Measurements from ENCODE around the gene RAD23A. TPM values are rescaled to one million over a fixed set of nuclear protein-coding genes. Genes with fewer than 3 reads are reported as not detected.
A peak's percentile ranks its signal among the peaks of the same experiment; 100 is the strongest.

Gene RAD23A
- total and polyA plus RNA-seq, 9 of the 15 experiments (the other 6 are each of a cell fraction or from before 2014, with no cell fraction given) = 9.5 to 181 (median 101) TPM

DNA sequence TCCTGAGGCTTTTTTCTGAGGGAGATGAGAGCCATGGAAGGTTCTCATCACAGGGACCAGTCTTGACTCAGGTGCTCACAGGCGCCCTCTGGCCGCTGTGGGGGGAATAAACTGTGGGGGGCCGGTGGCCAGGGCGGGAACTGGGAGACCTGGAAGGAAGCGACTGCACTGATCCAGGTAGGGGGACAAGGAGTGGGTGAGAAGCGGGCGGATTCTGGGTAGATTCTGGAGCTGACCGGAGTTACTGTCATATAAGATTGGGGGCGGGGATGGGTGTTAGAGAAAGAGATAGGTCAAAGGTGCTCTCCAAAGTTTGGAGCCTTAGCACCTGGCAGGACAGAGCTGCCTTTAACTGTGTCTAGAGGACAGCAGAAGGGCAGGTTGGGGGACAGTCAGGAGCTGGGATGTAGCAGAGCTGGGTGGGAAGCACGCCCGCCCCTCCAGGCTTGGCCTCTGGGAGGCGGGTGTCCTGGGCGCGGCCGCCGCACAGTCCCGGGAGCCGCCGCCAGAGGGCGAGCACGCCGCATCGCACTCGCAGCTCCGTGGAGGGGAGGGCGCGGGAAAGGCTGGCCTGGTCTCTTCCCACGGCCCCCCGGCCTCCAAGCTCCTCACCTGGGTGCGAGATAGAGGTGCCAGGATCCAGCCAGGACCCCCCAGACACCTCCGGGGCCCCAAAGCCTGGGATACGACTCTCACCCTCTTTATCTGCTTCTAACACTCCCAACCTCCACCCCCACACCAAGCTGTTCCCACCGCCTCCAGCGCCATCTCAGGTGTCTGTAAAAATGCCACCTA is 19.6 kb downstream of the RAD23A start (continued):
- TF ChIP-seq RHOXF2B (CRISPR knock-in tag; conservative IDR thresholded peaks at IDR 0.05) (no peak), CBFA2T3 (IDR thresholded peaks at IDR 0.05) (peak; percentile 74), ASH1L (IDR thresholded peaks at IDR 0.05; ENCODE audit: borderline replicate concordance, low read depth, partially characterized antibody) (peak; percentile 16), COPS2 (conservative IDR thresholded peaks at IDR 0.05) (no peak), HDAC3 (IDR thresholded peaks at IDR 0.05; ENCODE audit: borderline replicate concordance, partially characterized antibody) (no peak), ZNF184 (CRISPR knock-in tag; IDR thresholded peaks at IDR 0.05) (no peak), GABPB2 (CRISPR knock-in tag; conservative IDR thresholded peaks at IDR 0.05) (no peak), MTA1 (IDR thresholded peaks at IDR 0.05; ENCODE audit: borderline replicate concordance) (peak; percentile 18; the same call in 1 of the 2 replicates), KDM2B (CRISPR knock-in tag; IDR thresholded peaks at IDR 0.05) (no peak), PURB (CRISPR knock-in tag; IDR thresholded peaks at IDR 0.05; ENCODE audit: low read depth) (no peak), JUNB (CRISPR knock-in tag; conservative IDR thresholded peaks at IDR 0.05) (no peak), ZNF174 (CRISPR knock-in tag; IDR thresholded peaks at IDR 0.05) (no peak), ZBED1 (IDR thresholded peaks at IDR 0.05) (no peak), ZNF133 (CRISPR knock-in tag; IDR thresholded peaks at IDR 0.05) (no peak), TBL1XR1 (IDR thresholded peaks at IDR 0.05; ENCODE audit: low read length in 2 of 2) (no peak), SNRNP70 (optimal IDR thresholded peaks at IDR 0.05; ENCODE audit: low read depth, low read length) (no peak), ZNF140 (CRISPR knock-in tag; IDR thresholded peaks at IDR 0.05) (no peak), MTA3 (IDR thresholded peaks at IDR 0.05; ENCODE audit: borderline replicate concordance) (peak; percentile 91), MCM2 (IDR thresholded peaks at IDR 0.05; ENCODE audit: low read depth) (no peak), SMARCE1 (IDR thresholded peaks at IDR 0.05) (peak; percentile 64; the same call in 1 of the 2 replicates), FOXP1 (CRISPR knock-in tag; IDR thresholded peaks at IDR 0.05) (no peak), XRCC4 (IDR thresholded peaks at IDR 0.05; ENCODE audit: extremely low read depth, insufficient read depth, insufficient read length) (no peak), ZNF232 (CRISPR knock-in tag; IDR thresholded peaks at IDR 0.05) (no peak), FOXA3 (CRISPR knock-in tag; conservative IDR thresholded peaks at IDR 0.05 in 1 of 2, IDR thresholded peaks at IDR 0.05 in 1 of 2) (no peak), TCF7 (IDR thresholded peaks at IDR 0.05; ENCODE audit: borderline replicate concordance) (0 out of 2 replicates have a peak, but pooled peaks have one; percentile 68), TAF7 (tag; IDR thresholded peaks at IDR 0.05) (no peak), SREBF1 (IDR thresholded peaks at IDR 0.05; ENCODE audit: borderline replicate concordance, low read depth, low read length) (no peak)
- TF ChIP-seq, protein P1, sequence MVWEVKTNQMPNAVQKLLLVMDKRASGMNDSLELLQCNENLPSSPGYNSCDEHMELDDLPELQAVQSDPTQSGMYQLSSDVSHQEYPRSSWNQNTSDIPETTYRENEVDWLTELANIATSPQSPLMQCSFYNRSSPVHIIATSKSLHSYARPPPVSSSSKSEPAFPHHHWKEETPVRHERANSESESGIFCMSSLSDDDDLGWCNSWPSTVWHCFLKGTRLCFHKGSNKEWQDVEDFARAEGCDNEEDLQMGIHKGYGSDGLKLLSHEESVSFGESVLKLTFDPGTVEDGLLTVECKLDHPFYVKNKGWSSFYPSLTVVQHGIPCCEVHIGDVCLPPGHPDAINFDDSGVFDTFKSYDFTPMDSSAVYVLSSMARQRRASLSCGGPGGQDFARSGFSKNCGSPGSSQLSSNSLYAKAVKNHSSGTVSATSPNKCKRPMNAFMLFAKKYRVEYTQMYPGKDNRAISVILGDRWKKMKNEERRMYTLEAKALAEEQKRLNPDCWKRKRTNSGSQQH (CRISPR knock-in tag; IDR thresholded peaks at IDR 0.05) = no peak
- TF ChIP-seq, protein P2, sequence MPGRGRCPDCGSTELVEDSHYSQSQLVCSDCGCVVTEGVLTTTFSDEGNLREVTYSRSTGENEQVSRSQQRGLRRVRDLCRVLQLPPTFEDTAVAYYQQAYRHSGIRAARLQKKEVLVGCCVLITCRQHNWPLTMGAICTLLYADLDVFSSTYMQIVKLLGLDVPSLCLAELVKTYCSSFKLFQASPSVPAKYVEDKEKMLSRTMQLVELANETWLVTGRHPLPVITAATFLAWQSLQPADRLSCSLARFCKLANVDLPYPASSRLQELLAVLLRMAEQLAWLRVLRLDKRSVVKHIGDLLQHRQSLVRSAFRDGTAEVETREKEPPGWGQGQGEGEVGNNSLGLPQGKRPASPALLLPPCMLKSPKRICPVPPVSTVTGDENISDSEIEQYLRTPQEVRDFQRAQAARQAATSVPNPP (IDR thresholded peaks at IDR 0.05; ENCODE audit: borderline replicate concordance, insufficient read depth, insufficient read length) = no peak

Data from K562 (cell line).